H1 (cell line): Measurements from ENCODE around the gene SH2B2. TPM values are rescaled to one million over a fixed set of nuclear protein-coding genes. Genes with fewer than 3 reads are reported as not detected.
"Not testable (repeated sequence)": the region's sequence is repeated elsewhere in the genome, so short reads cannot be mapped to it uniquely, and the experiment has no call there.

Experiments
- CTCF ChIA-PET: fragments of 300-600 bp; sonication (Branson Sonifier 250); formaldehyde crosslinking; loops from one replicate; lab custom pipeline; 2021; ENCODE audit not compliant: partially characterized antibody; lab: Charles Lee
- POLR2A ChIA-PET: fragments of 300-600 bp; sonication (Branson Sonifier 250); formaldehyde crosslinking; loops from one replicate; lab custom pipeline; 2021; ENCODE audit warnings: inconsistent platforms; ENCODE audit not compliant: partially characterized antibody; lab: Charles Lee
- DNase-seq, 2 experiments: peaks; one replicate each; pipeline versions ENCODE4 v3.0.0 to v3.0.0-alpha.2; 2010 to 2022; ENCODE audit warnings: low spot score in 2 of 2, low read depth in 1 of 2, mixed read lengths in 1 of 2
- FAIRE-seq: peaks from 2 replicates; lab custom pipeline; 2011; peaks lifted over from hg19 to GRCh38; lab: Jason Lieb, UNC
- H2AFZ ChIP-seq: 2 replicates; pipeline ENCODE4 v1.8.1; 2012; ENCODE audit warnings: low read length, inconsistent platforms
- H2AK5ac ChIP-seq: 2 replicates; pipeline ENCODE4 v1.6.1; 2013; ENCODE audit warnings: low read depth, low read length
- H2BK120ac ChIP-seq: replicated peaks from 2 replicates; pipeline ENCODE3; 2013; ENCODE audit warnings: low read depth, low read length, inconsistent platforms
- H2BK12ac ChIP-seq: 2 replicates; pipeline ENCODE4 v1.6.1; 2013; ENCODE audit warnings: low read depth, low read length
- H2BK15ac ChIP-seq: 2 replicates; pipeline ENCODE4 v1.6.1; 2013; ENCODE audit warnings: low read length
- H2BK20ac ChIP-seq: 2 replicates; pipeline ENCODE4 v1.6.1; 2013; ENCODE audit warnings: low read length
- H2BK5ac ChIP-seq: 2 replicates; pipeline ENCODE4 v1.6.1; 2013; ENCODE audit warnings: low read depth, low read length
- H3K14ac ChIP-seq: 2 replicates; pipeline ENCODE4 v1.6.1; 2013; ENCODE audit warnings: inconsistent platforms; ENCODE audit not compliant: insufficient read length
- H3K18ac ChIP-seq: 2 replicates; pipeline ENCODE4 v1.6.1; 2013; ENCODE audit warnings: low read length; ENCODE audit errors: extremely low read depth
- H3K23ac ChIP-seq: 2 replicates; pipeline ENCODE4 v1.6.1; 2013; ENCODE audit warnings: inconsistent platforms; ENCODE audit not compliant: insufficient read length
- H3K23me2 ChIP-seq: 2 replicates; pipeline ENCODE4 v1.6.1; 2013; ENCODE audit warnings: low read depth, low read length
- H3K27ac ChIP-seq: 2 replicates; pipeline ENCODE4 v1.6.1; 2011; ENCODE audit warnings: low read depth, low read length, inconsistent platforms
- H3K27me3 ChIP-seq, 4 experiments: replicated peaks in 1 of 4; 1 replicate in 1 of 4; 2 replicates in 3 of 4; pipeline versions ENCODE4 v1.6.1 to v1.8.1; 2011 to 2013; ENCODE audit warnings: low read length in 3 of 4, mild to moderate bottlenecking in 3 of 4, inconsistent platforms in 2 of 4, mixed read lengths in 2 of 4, moderate library complexity in 1 of 4; ENCODE audit not compliant: control insufficient read depth in 3 of 4, insufficient read depth in 3 of 4; ENCODE audit errors: extremely low read depth in 1 of 4
- H3K36me3 ChIP-seq, 4 experiments: 2 replicates each; pipeline versions ENCODE4 v1.6.1 to v1.8.1; 2011 to 2013; ENCODE audit warnings: mild to moderate bottlenecking in 4 of 4, low read length in 3 of 4, moderate library complexity in 2 of 4, control low read depth in 1 of 4, inconsistent platforms in 1 of 4; ENCODE audit not compliant: insufficient read depth in 4 of 4, control insufficient read depth in 2 of 4
- H3K4ac ChIP-seq: replicated peaks from 2 replicates; pipeline ENCODE3; 2013; ENCODE audit warnings: low read length, low read depth, mixed read lengths, inconsistent platforms; ENCODE audit not compliant: insufficient read length
- H3K4me1 ChIP-seq, 4 experiments: replicated peaks in 1 of 4; 1 replicate in 1 of 4; 2 replicates in 3 of 4; pipeline versions ENCODE4 v1.6.1 to v1.8.1; 2011 to 2013; ENCODE audit warnings: low read length in 3 of 4, inconsistent platforms in 2 of 4, mixed read lengths in 1 of 4; ENCODE audit not compliant: insufficient read depth in 4 of 4, control insufficient read depth in 3 of 4
- H3K4me2 ChIP-seq, 2 experiments: 2 replicates each; pipeline versions ENCODE4 v1.6.1 to v1.8.1; 2011 to 2013; ENCODE audit warnings: low read depth in 2 of 2, low read length in 2 of 2, control low read depth in 1 of 2, inconsistent platforms in 1 of 2, mild to moderate bottlenecking in 1 of 2; ENCODE audit not compliant: insufficient read depth in 1 of 2
- H3K4me3 ChIP-seq, 4 experiments: fragments of 200-600, 300-600 bp in 1 of 4; sonication (generic), shearing (Covaris generic), sonication (Bioruptor Twin) in 1 of 4; 2 replicates each; pipeline versions ENCODE4 v1.5.1 to v1.8.1; 2011 to 2016; ENCODE audit warnings: low read length in 4 of 4, low read depth in 3 of 4, control low read depth in 2 of 4, inconsistent platforms in 2 of 4, mild to moderate bottlenecking in 2 of 4, mixed read lengths in 1 of 4, moderate library complexity in 1 of 4; ENCODE audit not compliant: insufficient read depth in 2 of 4; ENCODE audit errors: extremely low read depth in 1 of 4
- H3K56ac ChIP-seq: replicated peaks from 2 replicates; pipeline ENCODE3; 2013; ENCODE audit warnings: low read depth, mild to moderate bottlenecking, mixed read lengths, low read length, inconsistent platforms; ENCODE audit not compliant: insufficient read length
- H3K79me1 ChIP-seq: 2 replicates; pipeline ENCODE4 v1.6.1; 2013; ENCODE audit warnings: low read depth, low read length, control low read depth
- H3K79me2 ChIP-seq, 2 experiments: 2 replicates each; pipeline versions ENCODE4 v1.6.1 to v1.8.1; 2012 to 2013; ENCODE audit warnings: low read length in 2 of 2, mild to moderate bottlenecking in 2 of 2, inconsistent platforms in 1 of 2; ENCODE audit not compliant: insufficient read depth in 2 of 2, control insufficient read depth in 1 of 2
- H3K9ac ChIP-seq, 4 experiments: replicated peaks in 1 of 4; 1 replicate in 1 of 4; 2 replicates in 3 of 4; pipeline versions ENCODE4 v1.6.1 to v1.8.1; 2011 to 2013; ENCODE audit warnings: low read depth in 3 of 4, low read length in 3 of 4, control low read depth in 2 of 4, mild to moderate bottlenecking in 2 of 4, moderate library complexity in 2 of 4, inconsistent platforms in 1 of 4; ENCODE audit errors: extremely low read depth in 1 of 4
- H3K9me3 ChIP-seq, 2 experiments: 2 replicates each; pipeline versions ENCODE4 v1.6.1 to v1.8.1; 2012 to 2013; ENCODE audit warnings: mild to moderate bottlenecking in 2 of 2, moderate library complexity in 2 of 2, control low read depth in 1 of 2, inconsistent platforms in 1 of 2, low read depth in 1 of 2, low read length in 1 of 2, mixed read lengths in 1 of 2; ENCODE audit not compliant: insufficient read depth in 2 of 2
- H4K20me1 ChIP-seq, 2 experiments: replicated peaks in 1 of 2; 2 replicates each; pipeline versions ENCODE3 to v1.8.1; 2011 to 2013; ENCODE audit warnings: inconsistent platforms in 2 of 2, low read length in 2 of 2, mild to moderate bottlenecking in 1 of 2; ENCODE audit not compliant: insufficient read depth in 2 of 2, control insufficient read depth in 1 of 2
- H4K5ac ChIP-seq: 2 replicates; pipeline ENCODE4 v1.6.1; 2013; ENCODE audit warnings: low read length, low read depth, mixed read lengths, inconsistent platforms; ENCODE audit not compliant: insufficient read length
- H4K8ac ChIP-seq: 2 replicates; pipeline ENCODE4 v1.8.0; 2013; ENCODE audit warnings: mild to moderate bottlenecking, moderate library complexity, low read length, inconsistent platforms; ENCODE audit not compliant: insufficient read depth; ENCODE audit errors: extremely low read depth
- H4K91ac ChIP-seq: replicated peaks from 2 replicates; pipeline ENCODE3; 2013; ENCODE audit warnings: low read length, mixed read lengths, inconsistent platforms; ENCODE audit not compliant: insufficient read length
- WGBS, 2 experiments: shearing (Covaris generic) in 1 of 2; methylation state at CpG; one replicate each; pipeline versions ENCODE4 v1.1.6 to v1.1.7; 2013 to 2015; ENCODE audit warnings: low lambda C conversion rate in 2 of 2, mixed read lengths in 2 of 2, inconsistent platforms in 1 of 2, low coverage in 1 of 2, missing lambda C conversion rate in 1 of 2; ENCODE audit not compliant: insufficient replicate concordance in 2 of 2, insufficient coverage in 1 of 2, insufficient read length in 1 of 2; ENCODE audit errors: extremely low coverage in 1 of 2, missing lambda C conversion rate in 1 of 2; 5-methylcytosine and 5-hydroxymethylcytosine counted together
- polyA plus RNA-seq, 7 experiments: library from polyadenylated mRNA; depleted of rRNA in 3 of 7; stranded (reverse) in 5 of 7; unstranded in 2 of 7; fragments of >200 nt in 5 of 7; fragments of 200-250 nt in 2 of 7; gene quantifications; 1 replicate in 5 of 7; 2 replicates in 1 of 7; 4 replicates in 1 of 7; pipeline versions ENCODE4 v1.2.1 to v1.2.3, GENCODE V29; 2011 to 2013; ENCODE audit warnings: missing spikeins in 2 of 7, mixed read lengths in 2 of 7
- total RNA-seq: library from RNA; stranded (reverse); fragmentation: NEBNext Ultra II Directional; extraction: Animal tissue kit (Norgen Biotek cat#: 25700); gene quantifications from 2 replicates; pipeline ENCODE4 v1.2.1, GENCODE V29; 2021

The SH2B2 gene
- total and polyA plus RNA-seq, 2 of the 8 experiments (the other 6 are each of a cell fraction or from before 2014, with no cell fraction given): 11.5 to 18.7 TPM

DNA sequence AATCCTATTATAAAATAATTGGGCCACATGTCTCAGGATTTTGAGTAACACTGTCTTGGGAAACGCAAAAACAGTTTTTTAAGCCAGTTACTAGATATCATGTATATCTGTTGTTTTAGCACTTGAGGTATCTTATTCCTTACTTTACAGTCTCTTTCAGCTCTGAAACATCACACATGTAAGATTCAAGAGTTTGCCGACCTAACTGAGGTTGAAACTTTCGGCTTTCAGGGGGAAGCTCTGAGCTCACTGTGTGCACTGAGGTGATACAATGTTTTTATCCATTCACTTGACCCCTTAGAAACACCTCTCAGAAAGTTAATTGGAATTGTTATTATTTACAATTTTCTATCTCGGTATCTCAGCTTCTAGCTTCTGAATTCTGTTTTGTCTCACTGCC, 50.8 kb downstream of the SH2B2 start:
- H3K9ac ChIP-seq, H2BK12ac ChIP-seq, H2BK20ac ChIP-seq, H3K18ac ChIP-seq, H3K14ac ChIP-seq, H3K4ac ChIP-seq, H4K91ac ChIP-seq, H3K79me1 ChIP-seq, CTCF ChIA-PET, H4K5ac ChIP-seq, H3K9me3 ChIP-seq, H2BK15ac ChIP-seq, H3K23me2 ChIP-seq, H3K4me1 ChIP-seq, FAIRE-seq, H2BK5ac ChIP-seq, H3K4me2 ChIP-seq, POLR2A ChIA-PET, H3K4me3 ChIP-seq, H3K56ac ChIP-seq, H3K27me3 ChIP-seq, DNase-seq, H3K23ac ChIP-seq, H2AK5ac ChIP-seq, H2AFZ ChIP-seq, H3K79me2 ChIP-seq, H4K8ac ChIP-seq, H4K20me1 ChIP-seq, H3K27ac ChIP-seq, H2BK120ac ChIP-seq, H3K36me3 ChIP-seq: not testable (repeated sequence)
- WGBS, 2 experiments: 86% methylated on average over 4 of the region's 4 CpGs; no CpG with 5 or more reads in 1 of the 2 experiments

DNA sequence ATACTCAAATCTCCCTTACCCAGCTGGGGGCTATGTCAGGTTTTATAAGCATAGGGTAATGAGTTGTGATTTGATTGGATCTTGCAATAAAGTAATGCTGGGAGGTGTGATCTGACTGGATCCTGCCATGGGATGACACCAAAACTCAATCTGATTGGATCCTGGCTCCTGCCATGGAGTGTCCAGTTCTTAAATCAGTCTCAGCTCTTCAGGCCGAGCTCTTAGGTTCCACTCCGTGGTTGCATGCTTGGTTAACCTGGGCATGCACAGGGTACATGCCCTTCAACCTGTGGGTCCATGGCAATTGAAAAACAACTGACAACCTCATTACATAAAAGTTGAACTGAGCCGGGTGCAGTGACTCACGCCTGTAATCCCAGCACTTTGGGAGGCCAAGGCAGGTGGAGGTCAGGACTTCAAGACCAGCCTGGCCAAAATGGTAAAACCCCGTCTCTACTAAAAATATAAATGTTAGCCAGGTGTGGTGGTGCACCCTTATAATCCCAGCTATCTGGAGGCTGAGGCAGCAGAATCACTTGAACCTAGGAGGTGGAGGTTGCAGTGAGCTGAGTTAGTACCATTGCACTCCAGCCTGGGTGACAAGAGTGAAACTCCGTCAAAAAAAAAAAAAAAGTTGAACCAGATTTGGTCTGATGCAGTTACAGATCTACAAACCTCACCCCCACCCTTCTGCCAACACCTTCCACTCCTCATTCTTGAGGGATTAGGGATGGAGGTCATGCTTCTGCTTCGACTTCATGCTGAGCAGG, 54.1 kb downstream of the SH2B2 start:
- H3K27ac ChIP-seq, DNase-seq, H3K4me3 ChIP-seq, H3K23me2 ChIP-seq, H3K56ac ChIP-seq, H3K36me3 ChIP-seq, H3K4ac ChIP-seq, H3K79me1 ChIP-seq, H3K79me2 ChIP-seq, H4K5ac ChIP-seq, H3K4me2 ChIP-seq, H2BK12ac ChIP-seq, POLR2A ChIA-PET, H2AFZ ChIP-seq, H3K27me3 ChIP-seq, H3K14ac ChIP-seq, H4K20me1 ChIP-seq, FAIRE-seq, H2BK5ac ChIP-seq, H3K23ac ChIP-seq, H4K91ac ChIP-seq, H3K9ac ChIP-seq, H3K4me1 ChIP-seq, H2BK120ac ChIP-seq, H2BK15ac ChIP-seq, H3K18ac ChIP-seq, H3K9me3 ChIP-seq, H2BK20ac ChIP-seq, H2AK5ac ChIP-seq, H4K8ac ChIP-seq: not testable (repeated sequence)
- 89% methylated on average over 5 of the region's 7 CpGs; no CpG with 5 or more reads in 1 of the 2 experiments for WGBS, 2 experiments
- CTCF ChIA-PET: interaction anchor here (0.6 to 0.8 kb wide), 2 partner anchors 63 to 72 kb away, joined by 3 read pairs; no protein-coding TSS in a partner anchor
